HG02870 (cell line): ENCODE measurements around the gene ARL15.

ENCODE experiments used
- ATAC-seq: cut with Tn5 transposase; IDR thresholded peaks from one replicate; pipeline ENCODE4 v1.9.1; 2021; ENCODE audit warnings: mild to moderate bottlenecking, moderate library complexity; ENCODE audit not compliant: unreplicated experiment

ARL15 gene

DNA sequence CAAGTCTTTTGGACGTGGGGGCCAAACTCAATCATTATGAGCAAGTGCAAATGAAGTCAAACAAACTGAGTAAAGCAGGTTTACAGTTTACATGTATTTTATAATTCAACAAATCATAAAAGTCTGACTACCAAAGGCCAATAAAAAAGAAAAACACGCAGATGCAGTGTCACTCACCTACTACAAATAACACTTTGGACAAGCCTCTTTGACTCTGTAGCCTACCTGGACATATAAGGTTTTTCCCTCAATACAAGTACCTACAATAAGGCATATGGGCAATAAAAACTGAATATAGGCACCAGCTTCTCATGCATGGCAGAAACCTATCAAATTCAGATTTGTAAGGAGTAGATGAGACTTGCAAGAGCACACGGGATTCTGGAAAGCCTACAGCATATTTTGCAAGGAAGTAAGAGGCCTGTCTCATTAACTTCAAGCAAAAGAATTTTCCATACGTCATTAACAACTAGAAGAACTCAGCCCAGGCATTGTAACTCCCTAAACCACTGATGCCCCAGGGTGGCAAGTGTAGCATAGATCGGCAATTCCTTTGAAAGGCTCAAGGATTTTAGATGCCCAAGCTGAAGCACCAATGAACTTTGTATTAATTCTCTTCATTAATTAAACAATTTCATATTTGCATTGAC lies 21.7 kb downstream of the ARL15 start:
- ATAC-seq: no peak

DNA sequence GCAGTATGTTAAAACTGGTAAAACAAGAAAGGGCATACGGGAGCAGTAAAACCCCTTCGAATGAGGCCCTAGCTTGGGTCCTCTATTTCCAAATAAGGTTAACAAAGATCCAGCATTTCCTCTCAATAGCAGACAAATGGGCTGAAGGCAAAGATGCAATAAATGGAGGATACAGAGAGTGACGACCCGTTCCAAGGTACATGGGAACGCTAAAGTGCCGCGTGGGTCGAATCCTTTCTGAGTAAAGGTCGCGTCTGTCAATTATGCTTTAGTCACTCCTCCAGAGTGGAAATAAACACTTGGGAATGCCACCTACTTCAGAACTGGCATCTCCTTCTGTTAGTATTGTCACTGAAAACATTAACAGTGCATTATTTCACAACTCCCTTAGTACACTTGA lies 24.7 kb downstream of the ARL15 start:
- no peak for ATAC-seq

DNA sequence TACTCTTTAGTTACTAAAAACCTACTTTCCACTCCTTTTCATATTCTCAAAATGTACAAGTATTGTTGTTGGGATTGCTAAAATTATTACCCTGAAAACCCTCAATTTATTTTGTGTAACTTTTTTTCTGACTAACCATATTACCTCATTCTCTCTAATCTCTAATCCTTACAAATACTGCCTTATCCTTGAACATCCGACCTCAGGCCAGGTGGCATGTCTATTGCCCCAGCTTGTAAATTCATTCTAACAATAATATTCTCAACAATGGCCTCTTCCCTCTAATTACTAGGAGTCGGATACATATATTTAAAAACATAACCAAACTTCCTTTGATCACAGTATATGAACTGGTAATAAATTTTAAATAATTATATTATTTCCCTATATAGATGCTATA lies 25.8 kb downstream of the ARL15 start:
- ATAC-seq: no peak

DNA sequence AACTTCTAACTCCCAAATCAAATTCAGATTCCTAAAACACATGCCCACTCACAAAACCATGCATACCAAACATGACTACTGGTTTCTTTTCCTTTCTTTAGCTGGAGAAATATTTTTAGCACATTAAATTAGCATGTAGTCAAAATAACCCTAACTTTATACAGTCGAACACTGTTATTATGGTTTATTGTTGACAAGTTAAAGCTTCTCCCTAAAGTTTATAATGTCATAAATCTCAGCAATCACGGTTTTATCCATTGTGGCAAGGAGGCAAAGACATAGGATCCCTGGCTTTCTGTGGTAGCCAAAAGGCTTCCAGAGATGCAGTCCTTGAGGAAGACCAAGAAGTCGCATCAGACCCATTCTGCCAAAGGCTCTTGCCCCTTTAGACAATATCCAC lies 27.5 kb downstream of the ARL15 start:
- ATAC-seq: no peak

DNA sequence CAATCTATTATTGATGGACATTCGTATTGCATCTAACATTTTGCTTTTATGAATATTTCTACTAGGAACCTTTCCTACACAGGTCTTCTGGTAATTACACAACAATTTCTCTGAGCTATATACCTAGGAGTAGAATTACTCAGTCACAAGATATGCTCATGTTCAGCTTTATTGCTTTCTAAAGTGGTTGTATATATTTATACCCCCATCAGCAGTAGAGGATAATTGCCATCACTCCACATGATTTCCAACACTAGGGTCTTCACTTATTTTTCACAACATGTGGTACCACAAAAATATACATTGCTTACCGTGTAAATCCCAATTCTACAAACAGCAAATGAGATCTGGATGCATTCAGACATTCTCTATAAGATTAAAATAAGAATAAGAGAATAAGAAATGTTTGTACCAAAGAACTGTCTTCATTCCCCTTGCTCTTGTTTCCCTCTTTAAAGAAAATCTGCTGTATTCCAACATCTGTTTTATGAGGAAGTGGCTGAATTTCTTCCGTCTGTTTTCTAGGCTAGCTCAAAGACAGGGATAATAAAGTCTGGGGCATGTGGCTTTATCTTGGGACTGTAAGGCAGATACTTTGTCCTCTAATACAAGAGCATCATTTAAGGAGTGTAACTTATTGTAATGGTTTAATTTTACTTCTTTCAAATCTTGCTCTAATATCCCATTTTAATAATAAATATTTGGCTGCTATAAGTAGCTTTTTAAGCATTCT lies 28.2 kb downstream of the ARL15 start:
- no peak for ATAC-seq

DNA sequence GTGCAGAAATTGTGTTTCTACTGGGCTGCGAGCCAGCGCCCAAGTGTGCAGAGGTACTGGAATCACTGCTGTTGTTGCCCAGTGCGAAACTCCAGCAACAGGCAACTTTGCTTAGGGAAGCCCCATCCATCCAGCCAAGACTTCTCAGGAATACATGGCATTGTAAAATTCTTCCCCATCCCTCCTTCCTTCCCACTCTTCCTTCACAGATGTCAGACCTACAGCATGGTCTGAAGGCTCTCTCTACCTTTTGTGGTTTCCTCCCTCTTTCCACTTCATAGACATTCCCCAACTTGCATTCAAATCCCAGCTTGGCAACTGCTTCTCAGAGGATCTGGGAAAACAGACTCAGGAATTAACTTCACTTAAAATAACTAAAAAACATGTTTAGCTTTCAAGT lies 30.4 kb downstream of the ARL15 start:
- no peak for ATAC-seq

DNA sequence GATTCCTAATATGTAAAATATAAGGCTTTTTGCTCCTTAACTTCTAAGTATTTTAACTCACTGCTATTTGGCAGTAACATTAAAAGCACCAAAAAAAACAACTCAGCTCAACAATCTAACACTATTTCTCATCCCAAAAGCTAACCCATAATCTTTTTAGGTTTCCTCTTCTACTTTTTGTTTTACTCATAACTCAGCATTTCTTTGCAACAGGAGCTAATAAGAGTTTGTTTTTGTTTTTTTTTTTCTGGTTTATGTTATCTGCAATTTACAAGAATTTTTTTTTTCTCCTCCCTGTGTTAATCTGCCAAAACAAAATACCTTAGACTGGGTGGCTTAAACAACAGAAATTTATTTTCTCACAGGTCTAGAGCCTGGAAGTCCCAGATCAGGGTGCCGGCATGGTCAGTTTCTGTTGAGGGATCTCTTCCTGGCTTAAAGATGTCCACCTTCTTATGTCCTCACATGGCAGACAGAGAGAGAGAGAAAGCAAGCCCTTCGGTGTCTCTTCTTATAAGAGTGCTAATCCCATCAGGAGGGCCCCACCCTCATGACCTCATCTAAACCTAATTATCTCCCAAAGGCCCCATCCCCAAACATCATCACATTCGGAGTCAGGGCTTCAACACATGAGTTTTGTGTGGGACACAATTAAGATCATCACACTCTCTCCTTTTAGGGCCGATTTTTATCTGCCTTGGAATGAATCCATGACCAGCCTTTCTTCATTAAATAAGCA lies 31.2 kb downstream of the ARL15 start:
- no peak for ATAC-seq

DNA sequence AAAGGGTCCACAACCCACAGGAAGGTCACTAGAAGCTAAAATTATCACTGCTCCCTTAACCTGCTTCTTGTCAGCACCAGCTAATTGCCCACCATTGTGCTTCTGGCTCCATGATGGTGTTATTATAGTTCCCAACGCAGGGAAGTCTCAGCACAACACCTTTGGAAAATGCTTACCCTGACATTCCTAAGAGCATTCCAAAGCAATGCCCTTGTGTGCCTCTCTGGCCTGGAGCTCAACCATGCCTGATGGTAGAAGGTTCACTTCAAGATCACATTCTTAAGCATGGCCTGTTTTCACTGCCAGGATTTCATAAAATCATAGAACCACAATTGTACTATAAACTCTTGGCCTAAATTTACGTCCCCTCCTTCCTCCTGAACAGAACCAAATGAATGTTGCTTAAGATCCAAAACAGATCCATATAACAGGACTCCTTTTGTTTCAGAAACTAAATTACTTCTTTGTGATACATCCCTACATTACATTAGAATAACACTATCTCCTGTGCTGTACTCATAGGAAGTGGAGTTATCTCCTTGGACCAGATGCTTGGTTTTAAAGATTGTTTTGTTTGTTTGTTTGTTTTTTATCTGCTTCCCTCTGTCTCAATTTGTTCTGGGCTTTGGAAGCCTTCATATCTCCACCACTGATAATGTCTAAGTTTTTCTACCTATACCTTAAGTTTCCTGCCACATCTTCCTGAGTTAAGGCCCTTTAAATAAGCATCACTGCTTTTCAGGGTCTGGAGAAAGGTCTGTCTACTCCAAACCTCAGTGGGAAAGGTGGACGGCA lies 32.1 kb downstream of the ARL15 start:
- no peak for ATAC-seq

DNA sequence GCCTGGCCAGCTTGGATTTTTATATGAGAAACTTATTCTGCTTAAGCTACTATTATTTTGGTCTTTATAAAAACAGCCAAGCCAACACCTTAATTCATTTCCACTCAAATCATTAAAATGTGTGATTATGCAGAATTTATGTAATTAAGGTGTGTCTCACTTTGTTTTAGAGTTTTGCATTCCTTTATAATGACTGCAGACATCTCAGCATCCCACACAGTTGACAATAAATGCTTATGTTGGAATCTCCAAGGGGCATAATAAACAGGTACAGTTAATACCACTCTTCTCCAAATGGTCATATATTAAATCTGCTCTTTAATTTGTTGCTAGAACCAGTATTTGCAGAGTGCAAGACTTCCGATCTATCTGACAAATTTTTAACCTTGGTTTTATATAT lies 34.3 kb downstream of the ARL15 start:
- ATAC-seq: no peak

DNA sequence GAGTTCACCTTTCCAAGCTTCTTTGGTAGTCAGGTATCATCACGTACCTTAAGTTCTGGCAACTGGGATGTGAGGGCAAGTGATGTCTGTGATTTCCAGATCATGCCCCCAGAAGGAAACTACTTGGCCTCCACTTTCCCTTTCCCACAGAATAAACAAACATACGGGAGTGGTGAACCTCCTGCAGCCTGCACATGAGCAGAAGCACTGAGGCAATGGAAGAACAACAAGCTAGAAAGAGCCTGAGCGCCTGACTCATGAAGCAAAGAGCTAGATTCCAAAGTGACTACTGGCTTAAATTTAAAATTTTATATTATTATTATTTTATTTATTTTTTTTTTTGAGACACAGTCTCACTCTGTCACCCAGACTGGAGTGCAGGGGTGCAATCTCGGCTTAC lies 35.0 kb downstream of the ARL15 start:
- no peak for ATAC-seq

DNA sequence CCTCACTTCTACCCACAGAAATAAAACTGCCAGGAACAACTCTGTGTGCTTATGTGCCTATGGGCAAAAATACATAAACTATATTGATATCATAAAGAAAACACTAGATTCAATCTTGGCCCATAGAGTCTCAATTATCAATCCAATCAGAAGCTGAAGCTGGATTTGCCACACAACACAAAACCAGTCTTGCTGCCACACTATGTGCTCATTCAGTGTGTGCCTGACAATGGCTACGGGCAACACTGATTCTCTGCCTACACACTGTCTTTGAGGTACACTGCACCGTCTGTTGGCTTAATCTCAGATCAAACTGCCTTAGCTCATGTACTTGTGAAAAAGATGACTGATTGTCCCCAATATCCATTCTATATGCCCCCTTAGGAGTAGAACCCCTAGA lies 35.4 kb downstream of the ARL15 start:
- no peak for ATAC-seq

DNA sequence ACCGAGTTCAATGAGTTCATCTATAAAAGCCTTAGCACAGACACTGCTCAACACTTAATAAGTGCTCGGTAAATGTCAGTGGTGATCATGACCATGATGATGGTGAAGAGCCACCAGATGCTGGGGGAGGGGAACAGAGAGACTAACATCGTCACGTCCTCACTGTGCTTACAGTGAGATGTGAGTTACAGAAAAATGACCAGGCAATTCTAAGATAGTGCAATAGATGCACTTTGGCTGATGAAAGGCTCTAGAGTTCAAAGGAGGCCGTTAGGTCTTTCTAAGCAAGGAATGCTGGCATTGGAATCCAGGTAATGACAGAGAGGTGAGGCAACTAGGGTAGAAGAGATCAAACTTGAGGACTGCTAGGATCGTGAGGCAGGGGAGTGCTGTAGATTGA lies 36.7 kb downstream of the ARL15 start:
- ATAC-seq: no peak

DNA sequence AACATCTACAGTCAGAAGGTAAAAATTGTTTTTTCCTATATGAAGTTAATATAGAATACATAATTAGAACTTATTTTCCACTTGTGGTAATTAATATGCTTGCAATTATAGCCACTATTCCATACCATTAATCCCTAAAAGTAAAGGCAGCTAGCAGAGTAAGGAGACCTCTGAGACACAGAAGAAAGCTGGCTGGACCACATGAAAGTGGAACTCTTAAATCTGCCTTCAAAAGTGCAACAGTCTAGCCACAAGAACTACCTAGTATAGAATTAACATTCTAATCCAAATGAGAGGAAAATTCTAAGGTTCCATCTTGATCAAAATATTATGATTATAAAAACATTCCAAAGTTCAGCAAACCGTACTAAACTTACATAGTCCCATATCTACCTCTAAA lies 37.6 kb downstream of the ARL15 start:
- no peak for ATAC-seq

DNA sequence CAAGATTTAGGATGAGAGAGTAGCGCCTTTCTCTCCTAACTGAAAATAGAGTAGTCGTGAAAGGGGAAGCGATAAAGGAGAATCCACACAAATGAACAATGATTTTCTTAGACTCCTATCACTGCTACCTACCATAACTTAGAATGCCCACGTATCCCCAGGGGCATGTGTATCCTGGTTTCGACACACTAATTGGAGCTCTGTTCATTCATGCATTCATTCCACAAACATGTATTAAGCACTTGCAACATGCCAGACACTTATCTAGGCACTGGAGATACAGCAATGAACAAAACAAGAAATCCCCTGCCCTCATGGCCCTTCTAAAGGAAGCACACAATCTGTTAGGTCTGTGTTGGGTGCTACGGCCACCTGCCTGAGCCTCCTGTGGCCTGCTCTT lies 40.0 kb downstream of the ARL15 start:
- ATAC-seq: no peak

DNA sequence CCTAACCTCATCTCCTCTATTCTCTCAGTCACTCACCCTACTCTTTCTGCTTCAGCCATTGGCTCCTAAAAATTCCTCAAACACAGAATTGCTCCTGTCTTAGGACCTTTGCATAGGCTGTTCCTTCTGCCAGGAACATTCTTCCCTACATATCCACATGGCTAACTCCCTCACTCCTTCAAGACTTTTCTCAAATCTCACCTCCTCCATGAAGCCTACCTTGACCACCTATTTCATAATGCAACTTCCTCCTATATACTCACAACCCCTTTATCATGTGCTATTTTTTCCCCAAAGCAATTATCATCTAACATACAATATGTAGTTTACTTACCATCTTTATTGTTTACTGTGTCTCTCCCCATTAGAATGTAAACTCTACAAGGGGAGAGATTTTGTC lies 45.8 kb downstream of the ARL15 start:
- ATAC-seq: no peak

DNA sequence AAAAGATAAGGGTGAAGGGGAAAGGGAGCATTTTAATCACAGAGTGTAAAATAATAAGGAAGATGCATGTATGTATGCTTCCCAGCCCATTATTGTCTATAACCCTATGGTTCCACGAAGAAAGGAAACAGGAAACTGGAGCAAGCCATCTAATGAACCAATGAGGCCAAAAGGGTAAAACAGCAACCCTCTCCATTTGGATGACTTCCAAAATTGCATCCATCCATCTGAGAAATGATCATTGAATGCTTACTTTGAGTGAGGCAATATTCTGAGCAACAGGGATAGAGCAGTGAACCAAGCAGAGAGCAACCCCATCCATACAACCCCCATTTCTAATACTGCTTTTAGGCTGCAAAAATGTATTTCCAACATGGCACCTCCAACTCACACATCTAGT lies 46.9 kb downstream of the ARL15 start:
- ATAC-seq: no peak

DNA sequence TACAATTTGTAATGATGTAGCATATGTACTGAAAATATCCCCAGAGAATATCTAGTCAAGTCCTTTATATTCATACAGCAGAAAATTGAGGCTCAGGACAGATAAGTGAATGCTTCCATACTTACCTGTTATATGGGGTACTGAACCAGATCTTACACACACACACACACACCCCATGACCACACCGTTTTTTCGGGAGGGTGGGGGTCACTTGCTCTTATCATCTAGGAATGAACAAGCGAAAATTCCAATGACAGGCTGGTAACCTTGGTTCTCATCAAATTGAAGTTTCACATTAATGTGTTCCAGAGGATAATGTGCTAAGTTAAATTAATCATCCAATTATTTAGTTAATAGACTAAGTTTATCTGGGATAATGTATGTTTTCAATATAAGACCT lies 48.8 kb downstream of the ARL15 start:
- ATAC-seq: no peak

DNA sequence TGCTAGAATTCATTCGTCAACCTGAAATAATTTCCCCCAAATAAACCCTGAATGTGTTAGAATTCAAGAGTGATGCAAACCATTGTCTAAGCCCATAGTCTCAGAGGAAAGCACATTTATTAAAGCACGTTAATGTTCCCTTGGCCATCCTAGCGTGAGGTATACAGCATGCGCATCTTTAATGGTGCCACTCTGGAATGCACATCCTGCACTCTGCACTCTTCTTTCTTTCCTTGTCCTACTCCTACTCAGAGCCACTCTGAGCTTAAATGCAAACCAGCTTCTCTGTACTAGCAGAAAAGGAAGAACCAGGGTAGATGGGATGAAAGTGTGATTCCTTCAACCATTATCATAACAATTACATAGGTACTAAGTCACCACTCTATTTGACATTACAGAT lies 50.4 kb downstream of the ARL15 start:
- no peak for ATAC-seq

DNA sequence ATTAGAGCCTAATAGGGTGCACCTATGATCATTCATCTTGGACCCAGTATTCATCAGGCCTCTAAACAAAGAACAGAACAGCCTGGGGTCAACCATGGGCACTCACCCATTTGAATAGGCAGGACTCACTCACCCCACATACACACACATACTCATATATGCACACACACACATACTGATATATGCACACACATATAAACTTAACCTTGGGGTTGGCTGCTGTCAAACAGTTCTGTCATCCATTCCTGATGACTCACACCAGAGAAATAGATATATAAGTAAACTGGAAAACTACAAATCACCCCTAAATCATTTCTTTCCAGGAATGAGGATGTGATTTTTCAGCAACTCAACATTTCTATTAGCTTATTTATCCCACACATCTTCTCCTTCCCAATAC lies 51.3 kb downstream of the ARL15 start:
- ATAC-seq: no peak

DNA sequence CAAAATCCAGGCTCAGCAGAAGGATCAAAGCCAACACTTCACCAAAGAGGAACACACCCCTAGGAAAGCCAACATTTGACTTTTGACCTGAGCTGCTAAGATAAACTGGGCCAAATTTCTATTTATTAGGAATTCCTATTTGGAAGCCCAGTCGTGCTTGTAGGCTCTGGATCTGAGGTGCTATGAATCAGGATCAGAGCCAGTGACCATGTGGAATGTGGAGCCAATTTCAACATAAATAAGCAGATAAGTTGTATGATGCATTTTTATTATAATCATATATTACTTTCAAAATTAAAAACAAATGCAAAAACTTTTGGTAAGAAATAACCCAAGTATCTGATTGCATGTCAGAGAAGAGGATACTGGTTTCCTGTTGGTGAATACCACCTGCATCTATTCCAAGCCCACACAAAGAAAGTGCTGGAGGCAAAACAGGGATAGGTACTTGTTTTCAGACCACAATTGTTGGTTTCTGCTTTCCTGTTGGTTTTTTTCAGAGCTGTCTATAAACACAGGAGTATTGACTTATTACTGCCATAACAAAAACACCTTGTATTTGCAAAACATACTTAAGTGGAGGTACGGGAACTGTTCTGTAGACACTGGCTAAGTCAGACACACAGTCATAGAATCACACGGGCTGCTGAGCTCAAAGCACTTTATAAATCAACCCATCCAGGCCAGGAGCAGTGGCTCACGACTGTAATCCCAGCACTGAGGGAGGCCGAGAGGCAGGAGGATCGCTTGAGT lies 52.8 kb downstream of the ARL15 start:
- ATAC-seq: no peak
